C4-2B (cell line): Measurements from ENCODE around the gene CALD1.

ENCODE experiments used
- CTCF ChIP-seq: fragments of 450-650 bp; conservative IDR thresholded peaks from 2 replicates; pipeline ENCODE4 v1.5.1; 2017; ENCODE audit warnings: mild to moderate bottlenecking
- ZFX ChIP-seq: fragments of 450-650 bp; IDR thresholded peaks from 2 replicates; pipeline ENCODE4 v1.6.1; 2017

- no peak for TF ChIP-seq CTCF
- no peak for TF ChIP-seq ZFX
Observed at GRCh38 chr7:134891696-134892678, 112.6 kb downstream of the CALD1 start.
